ENCODE results near the gene SH3RF3. TPM values are rescaled to one million over a fixed set of nuclear protein-coding genes. Genes with fewer than 3 reads are reported as not detected.

SH3RF3 gene
- total RNA-seq, 1 donor from 2014 or later = 1.3 TPM

DNA sequence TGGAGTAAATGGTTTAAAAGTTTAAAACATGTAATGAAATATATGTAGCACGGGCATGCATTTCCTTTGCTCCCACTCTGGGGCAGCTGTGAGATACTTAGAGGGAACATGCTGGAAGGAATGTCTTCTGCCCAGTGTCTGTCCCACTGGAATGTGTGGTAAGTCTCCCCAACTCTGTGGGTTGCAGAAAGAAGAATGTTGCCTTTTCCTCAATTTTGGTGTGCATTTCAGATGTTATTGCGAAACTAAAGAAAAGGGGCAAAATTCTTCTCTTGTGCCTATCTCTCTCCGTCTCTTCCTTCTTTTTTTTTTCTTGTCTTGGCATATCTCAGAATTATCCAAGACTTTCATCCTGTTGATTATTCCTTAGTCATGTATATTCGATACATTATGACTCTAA is 201.1 kb downstream of the SH3RF3 start:
- TF ChIP-seq, protein P1, sequence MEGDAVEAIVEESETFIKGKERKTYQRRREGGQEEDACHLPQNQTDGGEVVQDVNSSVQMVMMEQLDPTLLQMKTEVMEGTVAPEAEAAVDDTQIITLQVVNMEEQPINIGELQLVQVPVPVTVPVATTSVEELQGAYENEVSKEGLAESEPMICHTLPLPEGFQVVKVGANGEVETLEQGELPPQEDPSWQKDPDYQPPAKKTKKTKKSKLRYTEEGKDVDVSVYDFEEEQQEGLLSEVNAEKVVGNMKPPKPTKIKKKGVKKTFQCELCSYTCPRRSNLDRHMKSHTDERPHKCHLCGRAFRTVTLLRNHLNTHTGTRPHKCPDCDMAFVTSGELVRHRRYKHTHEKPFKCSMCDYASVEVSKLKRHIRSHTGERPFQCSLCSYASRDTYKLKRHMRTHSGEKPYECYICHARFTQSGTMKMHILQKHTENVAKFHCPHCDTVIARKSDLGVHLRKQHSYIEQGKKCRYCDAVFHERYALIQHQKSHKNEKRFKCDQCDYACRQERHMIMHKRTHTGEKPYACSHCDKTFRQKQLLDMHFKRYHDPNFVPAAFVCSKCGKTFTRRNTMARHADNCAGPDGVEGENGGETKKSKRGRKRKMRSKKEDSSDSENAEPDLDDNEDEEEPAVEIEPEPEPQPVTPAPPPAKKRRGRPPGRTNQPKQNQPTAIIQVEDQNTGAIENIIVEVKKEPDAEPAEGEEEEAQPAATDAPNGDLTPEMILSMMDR (IDR thresholded peaks at IDR 0.05; ENCODE audit: unreplicated experiment) = no peak
- H3K4me3 Mint-ChIP-seq (ENCODE audit: low read depth) = no peak overlapping the region
- H3K36me3 Mint-ChIP-seq (ENCODE audit: insufficient read depth) = no peaks in the 10 kb centered on the region
- no peak overlapping the region for H3K27ac Mint-ChIP-seq
- no peaks in the 10 kb centered on the region for H3K9me3 Mint-ChIP-seq (ENCODE audit: low read depth)
- H3K27me3 Mint-ChIP-seq = peaks cover 11% of the 10 kb centered on the region
- no peaks in the 10 kb centered on the region for H3K4me1 Mint-ChIP-seq (ENCODE audit: low read depth)
- DNase-seq (ENCODE audit: low spot score, unreplicated experiment) = no peak

GRCh38 chr2:109331081-109331480 is 202.1 kb downstream of the SH3RF3 start:
- no peak for DNase-seq (ENCODE audit: low spot score, unreplicated experiment)
- H3K36me3 Mint-ChIP-seq (ENCODE audit: insufficient read depth) = no peaks in the 10 kb centered on the region
- H3K9me3 Mint-ChIP-seq (ENCODE audit: low read depth) = no peaks in the 10 kb centered on the region
- no peaks in the 10 kb centered on the region for H3K4me1 Mint-ChIP-seq (ENCODE audit: low read depth)
- H3K27ac Mint-ChIP-seq = no peak overlapping the region
- no peak overlapping the region for H3K4me3 Mint-ChIP-seq (ENCODE audit: low read depth)
- peaks cover 18% of the 10 kb centered on the region for H3K27me3 Mint-ChIP-seq
- TF ChIP-seq, protein P1 (IDR thresholded peaks at IDR 0.05; ENCODE audit: unreplicated experiment) = no peak

GRCh38 chr2:109331896-109332848 is 203.2 kb downstream of the SH3RF3 start:
- no peak for DNase-seq (ENCODE audit: low spot score, unreplicated experiment)
- Mint-ChIP-seq H3K27me3 (peaks cover 18% of the 10 kb centered on the region), H3K27ac (no peak overlapping the region), H3K9me3 (ENCODE audit: low read depth) (no peaks in the 10 kb centered on the region), H3K4me1 (ENCODE audit: low read depth) (no peaks in the 10 kb centered on the region), H3K4me3 (ENCODE audit: low read depth) (no peak overlapping the region), H3K36me3 (ENCODE audit: insufficient read depth) (no peaks in the 10 kb centered on the region)
- TF ChIP-seq, protein P1 (IDR thresholded peaks at IDR 0.05; ENCODE audit: unreplicated experiment) = no peak

- H3K27ac Mint-ChIP-seq = no peak overlapping the region
- DNase-seq (ENCODE audit: low spot score, unreplicated experiment) = no peak
- no peak overlapping the region for H3K4me3 Mint-ChIP-seq (ENCODE audit: low read depth)
- H3K9me3 Mint-ChIP-seq (ENCODE audit: low read depth) = no peaks in the 10 kb centered on the region
- H3K27me3 Mint-ChIP-seq = peaks cover 18% of the 10 kb centered on the region
- no peaks in the 10 kb centered on the region for H3K36me3 Mint-ChIP-seq (ENCODE audit: insufficient read depth)
- TF ChIP-seq, protein P1 (IDR thresholded peaks at IDR 0.05; ENCODE audit: unreplicated experiment) = no peak
- H3K4me1 Mint-ChIP-seq (ENCODE audit: low read depth) = no peaks in the 10 kb centered on the region
Measured at GRCh38 chr2:109332880-109333279, 203.9 kb downstream of the SH3RF3 start.

DNA sequence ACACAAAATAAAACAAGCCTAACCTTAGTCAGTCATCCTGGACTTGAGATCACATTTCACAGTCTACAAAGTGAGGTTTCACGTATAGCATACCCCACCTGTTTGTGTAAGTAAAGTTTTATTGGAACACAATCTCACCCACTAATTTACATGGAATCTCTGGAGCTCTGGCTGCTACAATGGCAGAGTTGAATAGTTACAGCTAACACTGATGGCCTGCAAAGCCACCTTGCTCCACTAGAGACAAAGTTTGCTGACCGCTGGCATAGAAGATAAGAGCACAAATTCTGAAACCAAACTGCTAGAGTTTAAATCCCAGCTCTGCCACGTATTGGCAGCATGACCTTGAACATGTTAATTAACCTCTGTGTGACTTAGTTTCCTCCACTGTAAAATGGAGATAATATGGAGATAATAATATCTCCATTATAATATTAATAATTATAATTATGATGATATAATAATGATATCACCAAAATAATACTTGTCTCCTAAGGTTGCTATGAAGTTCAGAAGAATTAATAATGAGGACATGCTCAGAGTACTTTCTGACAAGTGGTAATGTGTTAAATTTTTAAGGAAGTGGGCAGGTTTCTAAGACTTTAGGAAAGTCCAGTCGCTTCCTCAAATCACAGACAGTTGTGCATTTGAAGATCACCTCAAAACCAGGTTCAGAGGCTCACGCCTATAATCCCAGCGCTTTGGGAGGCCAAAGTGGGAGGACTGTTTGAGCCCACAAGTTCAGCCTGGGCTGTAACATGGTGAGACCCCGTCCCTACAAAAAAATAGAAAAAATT is 204.6 kb downstream of the SH3RF3 start:
- Mint-ChIP-seq H3K36me3 (ENCODE audit: insufficient read depth) (no peaks in the 10 kb centered on the region), H3K4me3 (ENCODE audit: low read depth) (no peak overlapping the region), H3K27me3 (peaks cover 18% of the 10 kb centered on the region), H3K9me3 (ENCODE audit: low read depth) (no peaks in the 10 kb centered on the region), H3K4me1 (ENCODE audit: low read depth) (no peaks in the 10 kb centered on the region), H3K27ac (no peak overlapping the region)
- DNase-seq (ENCODE audit: low spot score, unreplicated experiment) = no peak
- TF ChIP-seq, protein P1 (IDR thresholded peaks at IDR 0.05; ENCODE audit: unreplicated experiment) = peak; percentile 54
